Cardiac fibroblast (primary cell): ENCODE data around the gene CMTM3.
A peak's percentile ranks its signal among the peaks of the same experiment; 100 is the strongest.

Experiments used
- DNase-seq, 2 donors: peaks; one replicate each; pipeline versions ENCODE4 v3.0.0 to v3.0.0-alpha.2; 2010; ENCODE audit warnings: low read depth in 2 of 2
- H3K4me3 ChIP-seq, 2 donors: replicated peaks in 1 of 2; 1 replicate in 1 of 2; 2 replicates in 1 of 2; pipeline ENCODE4 v1.5.1; 2011; ENCODE audit warnings: low read depth in 2 of 2, low read length in 2 of 2, mild to moderate bottlenecking in 2 of 2, moderate library complexity in 1 of 2
- CTCF ChIP-seq: IDR thresholded peaks from one replicate; pipeline ENCODE4 v1.5.1; 2011; ENCODE audit warnings: low read depth, mild to moderate bottlenecking, low read length, inconsistent platforms

Gene CMTM3

DNA sequence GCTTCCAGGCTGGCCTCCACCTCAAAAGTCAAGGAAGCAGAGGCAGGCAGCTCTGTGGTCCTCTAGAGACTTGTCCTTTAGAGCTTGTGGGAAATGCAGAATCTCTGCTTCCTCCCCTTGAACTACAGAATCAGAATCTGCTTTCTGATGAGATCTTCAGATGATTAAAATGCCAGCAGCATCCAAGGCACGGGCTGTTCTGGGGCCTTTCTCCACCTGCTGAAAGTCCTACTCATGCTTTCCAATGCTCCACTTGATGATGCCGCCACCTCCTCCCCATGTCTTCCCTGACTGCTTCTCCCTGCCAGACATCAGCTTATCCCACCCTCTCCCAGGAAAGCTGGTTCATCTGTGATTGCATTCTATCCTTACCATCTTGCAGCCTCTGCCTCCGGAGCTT lies 33.3 kb downstream of the CMTM3 start:
- no peak for TF ChIP-seq CTCF
- H3K4me3 ChIP-seq: no peak overlapping the region
- DNase-seq: no peak

DNA sequence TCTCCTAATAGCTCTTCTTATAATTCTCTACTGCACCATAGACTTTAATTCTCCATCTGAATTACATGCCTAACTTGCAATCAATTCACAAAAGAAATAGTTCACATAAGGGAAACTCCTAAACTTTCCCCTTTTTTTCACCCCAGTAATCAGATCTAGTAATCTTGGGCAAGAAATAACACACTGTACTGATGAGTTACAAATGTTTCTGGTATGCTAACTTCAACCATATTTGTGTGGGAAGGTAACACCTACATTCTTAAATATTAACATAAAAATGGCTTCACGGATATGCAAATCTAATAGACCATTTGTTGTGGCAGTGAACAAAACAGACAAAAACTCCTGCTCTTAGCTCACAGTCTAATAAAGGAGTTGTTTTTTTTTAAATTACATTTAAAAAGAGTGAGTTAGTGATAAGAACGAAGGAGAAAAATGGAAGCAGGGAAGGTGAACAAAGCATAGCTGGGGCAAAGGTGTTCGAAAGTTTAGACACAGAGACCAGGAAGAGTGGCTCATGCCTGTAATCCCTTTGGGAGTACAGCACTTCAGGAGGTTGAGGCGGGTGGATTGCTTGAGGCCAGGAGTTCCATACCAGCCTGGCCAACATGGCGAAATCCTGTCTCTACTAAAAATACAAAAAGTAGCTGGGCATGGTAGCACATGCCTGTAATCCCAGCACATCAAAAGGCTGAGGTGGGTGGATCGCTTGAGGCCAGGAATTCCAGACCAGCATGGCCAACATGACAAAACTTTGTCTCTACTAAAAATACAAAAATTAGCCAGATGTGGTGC lies 34.8 kb downstream of the CMTM3 start:
- peak; percentile 24 to 51 for DNase-seq
- H3K4me3 ChIP-seq: no peak overlapping the region
- no peak for TF ChIP-seq CTCF

- no peak overlapping the region for H3K4me3 ChIP-seq
- DNase-seq: no peak
- TF ChIP-seq CTCF: no peak
Observed at GRCh38 chr16:66640724-66641314, 36.3 kb downstream of the CMTM3 start.

- no peak for TF ChIP-seq CTCF
- H3K4me3 ChIP-seq: no peak overlapping the region
- no peak for DNase-seq
Observed at GRCh38 chr16:66641387-66641786, 36.9 kb downstream of the CMTM3 start.

DNA sequence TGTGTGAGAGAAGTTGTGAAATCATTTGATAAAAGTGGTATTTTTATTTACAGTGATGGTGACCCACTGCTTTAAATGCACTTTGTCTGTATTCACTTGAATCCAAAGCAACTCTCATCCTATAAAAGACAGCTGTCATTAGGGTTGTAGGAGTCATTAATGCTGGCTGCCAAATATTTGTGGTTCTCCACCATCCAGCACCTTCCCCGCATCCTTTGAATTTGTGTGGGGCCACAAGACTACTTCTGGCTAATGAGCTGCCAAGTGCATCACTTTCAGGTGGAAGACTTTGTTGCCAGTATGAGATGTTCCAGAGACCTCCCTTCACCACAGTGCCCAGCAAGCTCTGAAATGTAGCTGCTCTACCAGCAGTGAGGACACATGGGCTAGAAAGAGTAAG lies 43.4 kb downstream of the CMTM3 start:
- H3K4me3 ChIP-seq: no peak overlapping the region
- no peak for DNase-seq
- TF ChIP-seq CTCF: no peak

DNA sequence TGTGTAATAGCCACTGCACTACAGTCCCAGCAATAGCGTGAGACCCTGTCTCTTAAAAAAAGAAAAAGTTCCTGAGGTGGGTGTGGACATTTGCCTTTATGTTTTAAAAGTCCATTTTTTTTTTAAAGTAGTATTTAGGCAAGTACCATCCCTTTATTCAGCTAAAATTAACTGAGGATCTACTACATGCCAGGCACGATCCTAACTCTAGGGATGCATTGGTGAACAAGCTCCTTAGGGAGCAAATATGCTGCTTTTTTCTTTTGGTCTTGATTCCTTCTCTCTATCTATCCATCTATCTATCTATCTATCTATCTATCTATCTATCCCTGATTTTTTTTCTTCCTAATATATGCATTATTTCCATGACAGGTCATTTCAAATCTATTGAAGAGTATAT lies 44.7 kb downstream of the CMTM3 start:
- no peak for DNase-seq
- no peak for TF ChIP-seq CTCF
- H3K4me3 ChIP-seq: no peak overlapping the region
